GM18499 (cell line): ENCODE data around the gene TTLL12.

ENCODE experiments used
- ATAC-seq: cut with Tn5 transposase; IDR thresholded peaks from one replicate; pipeline ENCODE4 v1.9.1; 2021; ENCODE audit warnings: moderate number of reproducible peaks; ENCODE audit not compliant: insufficient read depth, unreplicated experiment

The TTLL12 gene

GRCh38 chr22:43186272-43187170, at the start of gene TTLL12:
Gene TTLL12 (minus strand): TSS chr22:43187134. CDS start chr22:43187069, 65 bp downstream.
- no peak for ATAC-seq

GRCh38 chr22:43235445-43236409, 48.8 kb upstream of the TTLL12 start:
- ATAC-seq, result no peak

GRCh38 chr22:43234264-43234988, 47.5 kb upstream of the TTLL12 start:
- no peak for ATAC-seq

- no peak for ATAC-seq
Measured at GRCh38 chr22:43233529-43233928, 46.6 kb upstream of the TTLL12 start.

- no peak for ATAC-seq
Measured at GRCh38 chr22:43232445-43232844, 45.5 kb upstream of the TTLL12 start.

GRCh38 chr22:43231724-43232034, 44.7 kb upstream of the TTLL12 start:
- ATAC-seq, result no peak

- no peak for ATAC-seq
Measured at GRCh38 chr22:43230971-43231723, 44.2 kb upstream of the TTLL12 start.

- ATAC-seq, result no peak
Measured at GRCh38 chr22:43230571-43230970, 43.6 kb upstream of the TTLL12 start.

- no peak for ATAC-seq
Measured at GRCh38 chr22:43228863-43229262, 41.9 kb upstream of the TTLL12 start.

GRCh38 chr22:43228330-43228729, 41.4 kb upstream of the TTLL12 start:
- no peak for ATAC-seq

- no peak for ATAC-seq
Measured at GRCh38 chr22:43227239-43227630, 40.3 kb upstream of the TTLL12 start.

- no peak for ATAC-seq
Measured at GRCh38 chr22:43226377-43227238, 39.7 kb upstream of the TTLL12 start.

- no peak for ATAC-seq
Measured at GRCh38 chr22:43225609-43226008, 38.7 kb upstream of the TTLL12 start.

- ATAC-seq, result no peak
Measured at GRCh38 chr22:43222987-43223386, 36.1 kb upstream of the TTLL12 start.

GRCh38 chr22:43222262-43222661, 35.3 kb upstream of the TTLL12 start:
- ATAC-seq, result no peak

- no peak for ATAC-seq
Measured at GRCh38 chr22:43220625-43221380, 33.9 kb upstream of the TTLL12 start.

- no peak for ATAC-seq
Measured at GRCh38 chr22:43218786-43219185, 31.9 kb upstream of the TTLL12 start.
